ENCODE results near the gene ATP1A4.

The ATP1A4 gene

DNA sequence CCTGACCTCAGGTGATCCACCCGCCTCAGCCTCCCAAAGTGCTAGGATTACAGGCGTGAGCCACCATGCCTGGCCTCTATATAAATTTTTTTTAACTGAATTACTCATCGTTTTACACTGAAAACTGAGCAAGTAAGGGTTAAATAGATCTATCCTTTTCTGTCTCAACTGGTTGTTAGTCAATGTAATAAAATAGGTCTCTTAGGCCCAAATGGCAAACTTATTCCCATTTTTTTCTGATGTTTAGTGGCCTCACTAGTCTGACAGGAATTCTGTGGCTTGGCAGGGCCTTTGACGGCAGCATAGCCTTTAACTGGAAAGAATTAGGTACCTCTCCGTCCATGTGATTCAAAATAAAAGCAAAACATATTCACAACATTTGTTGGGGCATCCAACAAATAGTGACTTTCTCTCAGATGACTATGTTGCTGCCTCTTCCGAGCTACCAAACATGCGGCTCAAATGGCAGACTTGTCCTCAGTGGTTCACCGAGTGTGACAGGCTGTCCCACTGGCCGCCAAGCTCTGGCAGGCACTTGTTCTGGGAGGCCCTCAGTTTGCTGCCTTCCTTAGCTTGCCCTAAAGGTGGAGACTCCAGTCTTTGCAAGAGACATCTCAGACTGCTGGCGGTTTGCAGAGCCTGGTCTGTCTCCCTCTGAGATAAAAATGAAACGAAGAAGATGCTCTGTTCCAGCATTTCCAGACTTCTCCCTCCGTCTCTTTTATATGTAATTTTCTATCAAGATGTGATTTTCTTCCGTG, 17.4 kb downstream of the ATP1A4 start:
- WGBS (ENCODE audit: insufficient coverage) = 97% methylated on average over 11 of the region's 13 CpGs
- H3K36me3 ChIP-seq (ENCODE audit: control insufficient read depth in 4 of 4, insufficient read depth in 4 of 4, low read length in 3 of 4) = no peaks in the 10 kb centered on the region
- no peak for DNase-seq
- H3K4me3 ChIP-seq (ENCODE audit: control insufficient read depth in 1 of 7, extremely low read depth in 1 of 7, insufficient read depth in 4 of 7, low read depth in 2 of 7, low read length in 6 of 7) = peak overlapping the region in 1 of 7 experiments; percentile 48
- peaks cover 4 to 50% (median 26%) of the 10 kb centered on the region in 4 experiments for H3K4me1 ChIP-seq (ENCODE audit: control extremely low read depth in 1 of 4, control insufficient read depth in 4 of 4, insufficient read depth in 4 of 4, low read length in 3 of 4)
- POLR2A ChIA-PET = interaction anchor here (0.7 kb wide), 2 partner anchors 34 to 114 kb away, joined by 4 read pairs; no protein-coding TSS in a partner anchor
- no peaks in the 10 kb centered on the region for H3K9me3 ChIP-seq (ENCODE audit: control extremely low read depth in 1 of 5, control insufficient read depth in 4 of 5, insufficient read depth in 2 of 5, low read depth in 1 of 5, low read length in 4 of 5)
- H3K27me3 ChIP-seq (replicated peaks in 2 of 5; ENCODE audit: control insufficient read depth in 4 of 5, insufficient read depth in 5 of 5, low read length in 4 of 5) = no peaks in the 10 kb centered on the region
- CTCF ChIA-PET = interaction anchor here (0.8 to 2.0 kb wide), 6 partner anchors 18 to 83 kb away, joined by 3 to 6 read pairs (median 4); no protein-coding TSS in a partner anchor
- no peak overlapping the region for H3K27ac ChIP-seq (ENCODE audit: insufficient read depth in 1 of 2, low read depth in 1 of 2, low read length in 2 of 2, poor library complexity in 1 of 2, severe bottlenecking in 2 of 2)

DNA sequence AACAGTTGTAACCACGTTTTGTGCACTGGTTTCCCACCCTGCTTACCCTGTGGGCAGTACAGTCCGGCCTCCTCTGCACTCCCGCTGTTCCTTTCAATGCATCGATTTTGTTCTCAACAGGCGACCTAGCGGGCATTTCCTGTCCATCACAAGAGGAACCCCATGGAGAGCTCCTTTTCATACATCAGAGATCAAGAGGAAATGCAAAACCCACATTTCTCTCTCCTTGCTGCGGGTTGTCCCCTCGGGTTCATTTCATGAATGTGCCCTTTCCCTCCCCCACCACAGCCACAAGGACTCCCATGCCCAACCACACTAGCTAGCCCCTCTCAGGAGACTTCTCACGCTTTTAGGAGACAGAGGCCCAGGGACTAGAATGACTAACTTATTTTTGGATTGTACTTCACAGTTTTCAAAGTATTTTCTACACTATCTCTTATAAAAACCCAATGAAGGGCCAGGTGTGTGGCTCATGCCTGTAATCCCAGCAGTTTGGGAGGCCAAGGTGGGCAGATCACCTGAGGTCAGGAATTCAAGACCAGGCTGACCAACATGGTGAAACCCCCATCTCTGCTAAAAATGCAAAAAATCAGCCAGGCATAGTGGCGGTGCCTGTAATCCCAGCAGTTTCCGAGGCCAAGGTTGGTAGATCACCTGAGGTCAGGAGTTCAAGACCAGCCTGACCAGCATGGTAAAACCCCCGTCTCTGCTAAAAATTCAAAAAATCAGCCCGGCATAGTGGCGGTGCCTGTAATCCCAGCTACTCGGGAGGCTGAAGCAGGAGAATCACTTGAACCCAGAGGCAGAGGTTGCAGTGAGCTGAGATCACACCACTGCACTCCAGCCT, 18.4 kb downstream of the ATP1A4 start:
- ChIA-PET CTCF (interaction anchor here (1.0 to 2.0 kb wide), 8 partner anchors 14 to 83 kb away, joined by 3 to 6 read pairs (median 4); no protein-coding TSS in a partner anchor), POLR2A (interaction anchor here (0.7 to 1.0 kb wide), 2 partner anchors 9 to 33 kb away, joined by 3 to 4 read pairs; no protein-coding TSS in a partner anchor)
- WGBS (ENCODE audit: insufficient coverage) = 46% methylated on average over 12 of the region's 15 CpGs
- H3K4me3 ChIP-seq (ENCODE audit: control insufficient read depth in 1 of 7, extremely low read depth in 1 of 7, insufficient read depth in 4 of 7, low read depth in 2 of 7, low read length in 6 of 7) = peak overlapping the region in 2 of 7 experiments; percentile 28 to 48
- no peak overlapping the region for H3K27ac ChIP-seq (ENCODE audit: insufficient read depth in 1 of 2, low read depth in 1 of 2, low read length in 2 of 2, poor library complexity in 1 of 2, severe bottlenecking in 2 of 2)
- peak; percentile 19 to 85 (median 82) for DNase-seq
- no peaks in the 10 kb centered on the region for H3K36me3 ChIP-seq (ENCODE audit: control insufficient read depth in 4 of 4, insufficient read depth in 4 of 4, low read length in 3 of 4)
- H3K4me1 ChIP-seq (ENCODE audit: control extremely low read depth in 1 of 4, control insufficient read depth in 4 of 4, insufficient read depth in 4 of 4, low read length in 3 of 4) = peaks cover 4 to 50% (median 26%) of the 10 kb centered on the region in 4 experiments
- no peaks in the 10 kb centered on the region for H3K27me3 ChIP-seq (replicated peaks in 2 of 5; ENCODE audit: control insufficient read depth in 4 of 5, insufficient read depth in 5 of 5, low read length in 4 of 5)
- H3K9me3 ChIP-seq (ENCODE audit: control extremely low read depth in 1 of 5, control insufficient read depth in 4 of 5, insufficient read depth in 2 of 5, low read depth in 1 of 5, low read length in 4 of 5) = no peaks in the 10 kb centered on the region

DNA sequence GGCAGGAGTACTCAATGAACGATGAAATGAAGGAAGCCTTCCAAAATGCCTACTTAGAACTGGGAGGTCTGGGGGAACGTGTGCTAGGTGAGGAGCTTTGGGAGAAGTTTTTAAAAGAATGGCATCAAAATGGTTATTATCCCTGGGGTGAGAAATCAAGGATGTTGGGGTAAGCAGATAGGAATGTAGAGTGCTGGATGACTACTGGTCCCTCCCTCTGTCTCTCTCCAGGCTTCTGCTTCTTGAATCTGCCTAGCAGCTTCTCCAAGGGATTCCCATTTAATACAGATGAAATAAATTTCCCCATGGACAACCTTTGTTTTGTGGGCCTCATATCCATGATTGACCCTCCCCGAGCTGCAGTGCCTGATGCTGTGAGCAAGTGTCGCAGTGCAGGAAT, 20.0 kb downstream of the ATP1A4 start:
- POLR2A ChIA-PET = no interaction called here
- no peak for DNase-seq
- H3K27ac ChIP-seq (ENCODE audit: insufficient read depth in 1 of 2, low read depth in 1 of 2, low read length in 2 of 2, poor library complexity in 1 of 2, severe bottlenecking in 2 of 2) = no peak overlapping the region
- CTCF ChIA-PET = interaction anchor here (1.3 to 2.0 kb wide), 3 partner anchors 12 to 30 kb away, joined by 4 to 6 read pairs (median 4); no protein-coding TSS in a partner anchor
- H3K36me3 ChIP-seq (ENCODE audit: control insufficient read depth in 4 of 4, insufficient read depth in 4 of 4, low read length in 3 of 4) = no peaks in the 10 kb centered on the region
- H3K4me1 ChIP-seq (ENCODE audit: control extremely low read depth in 1 of 4, control insufficient read depth in 4 of 4, insufficient read depth in 4 of 4, low read length in 3 of 4) = peaks cover 2 to 41% (median 20%) of the 10 kb centered on the region in 4 experiments
- no peaks in the 10 kb centered on the region for H3K9me3 ChIP-seq (ENCODE audit: control extremely low read depth in 1 of 5, control insufficient read depth in 4 of 5, insufficient read depth in 2 of 5, low read depth in 1 of 5, low read length in 4 of 5)
- WGBS (ENCODE audit: insufficient coverage) = 100% methylated on average over 4 of the region's 4 CpGs
- H3K4me3 ChIP-seq (ENCODE audit: control insufficient read depth in 1 of 7, extremely low read depth in 1 of 7, insufficient read depth in 4 of 7, low read depth in 2 of 7, low read length in 6 of 7) = no peak overlapping the region
- no peaks in the 10 kb centered on the region for H3K27me3 ChIP-seq (replicated peaks in 2 of 5; ENCODE audit: control insufficient read depth in 4 of 5, insufficient read depth in 5 of 5, low read length in 4 of 5)

DNA sequence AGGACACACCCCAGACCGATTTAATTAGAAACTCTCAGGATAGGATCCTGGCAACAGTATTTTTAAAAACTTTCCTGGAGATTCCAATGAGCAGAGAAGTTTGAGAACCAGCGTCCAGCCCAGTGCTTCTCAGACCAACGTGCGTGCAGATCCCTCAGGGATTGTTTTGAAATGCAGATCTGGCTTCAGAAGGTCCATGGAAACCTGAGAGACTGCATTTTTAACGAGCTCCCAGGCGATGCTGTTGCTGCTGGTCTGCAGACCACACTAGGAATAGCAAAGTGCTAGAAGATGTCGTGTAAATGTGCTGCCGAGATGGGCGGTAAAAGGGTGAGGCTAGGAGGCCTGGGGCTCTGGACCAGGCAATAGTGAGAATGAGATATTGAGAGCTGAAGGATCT, 20.6 kb downstream of the ATP1A4 start:
- H3K27me3 ChIP-seq (replicated peaks in 2 of 5; ENCODE audit: control insufficient read depth in 4 of 5, insufficient read depth in 5 of 5, low read length in 4 of 5) = no peaks in the 10 kb centered on the region
- 93% methylated on average over 9 of the region's 9 CpGs for WGBS (ENCODE audit: insufficient coverage)
- DNase-seq = no peak
- H3K27ac ChIP-seq (ENCODE audit: insufficient read depth in 1 of 2, low read depth in 1 of 2, low read length in 2 of 2, poor library complexity in 1 of 2, severe bottlenecking in 2 of 2) = no peak overlapping the region
- no peak overlapping the region for H3K4me3 ChIP-seq (ENCODE audit: control insufficient read depth in 1 of 7, extremely low read depth in 1 of 7, insufficient read depth in 4 of 7, low read depth in 2 of 7, low read length in 6 of 7)
- no peaks in the 10 kb centered on the region for H3K36me3 ChIP-seq (ENCODE audit: control insufficient read depth in 4 of 4, insufficient read depth in 4 of 4, low read length in 3 of 4)
- ChIA-PET CTCF (interaction anchor here (1.3 to 1.6 kb wide), 4 partner anchors 11 to 86 kb away, joined by 3 to 5 read pairs (median 4); partner anchors contain the start of gene CASQ1), POLR2A (no interaction called here)
- H3K4me1 ChIP-seq (ENCODE audit: control extremely low read depth in 1 of 4, control insufficient read depth in 4 of 4, insufficient read depth in 4 of 4, low read length in 3 of 4) = peaks cover 0 to 34% (median 15%) of the 10 kb centered on the region in 4 experiments
- H3K9me3 ChIP-seq (ENCODE audit: control extremely low read depth in 1 of 5, control insufficient read depth in 4 of 5, insufficient read depth in 2 of 5, low read depth in 1 of 5, low read length in 4 of 5) = no peaks in the 10 kb centered on the region

DNA sequence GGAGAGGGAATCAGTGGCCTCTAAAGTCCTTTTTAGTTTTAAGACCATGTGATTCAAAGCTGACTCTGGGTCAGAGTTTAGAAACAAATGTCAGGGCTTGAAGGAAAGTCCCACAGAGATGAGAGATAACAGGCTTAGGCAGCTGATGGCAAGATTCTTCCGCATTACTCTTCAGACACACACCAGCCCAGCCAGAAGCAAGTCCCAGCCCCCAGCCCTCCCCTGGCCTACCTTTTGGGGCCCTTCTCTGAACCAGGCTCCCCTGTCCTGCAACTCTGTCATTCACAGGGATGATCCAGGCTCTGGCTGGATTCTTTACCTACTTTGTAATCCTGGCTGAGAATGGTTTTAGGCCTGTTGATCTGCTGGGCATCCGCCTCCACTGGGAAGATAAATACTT, 25.8 kb downstream of the ATP1A4 start:
- H3K27me3 ChIP-seq (replicated peaks in 2 of 5; ENCODE audit: control insufficient read depth in 4 of 5, insufficient read depth in 5 of 5, low read length in 4 of 5) = peaks cover 0 to 3% (median 0%) of the 10 kb centered on the region in 5 experiments
- no peaks in the 10 kb centered on the region for H3K9me3 ChIP-seq (ENCODE audit: control extremely low read depth in 1 of 5, control insufficient read depth in 4 of 5, insufficient read depth in 2 of 5, low read depth in 1 of 5, low read length in 4 of 5)
- H3K4me1 ChIP-seq (ENCODE audit: control extremely low read depth in 1 of 4, control insufficient read depth in 4 of 4, insufficient read depth in 4 of 4, low read length in 3 of 4) = no peaks in the 10 kb centered on the region
- ChIA-PET CTCF (no interaction called here), POLR2A (no interaction called here)
- no peak overlapping the region for H3K4me3 ChIP-seq (ENCODE audit: control insufficient read depth in 1 of 7, extremely low read depth in 1 of 7, insufficient read depth in 4 of 7, low read depth in 2 of 7, low read length in 6 of 7)
- no peak for DNase-seq
- WGBS (ENCODE audit: insufficient coverage) = 100% methylated on average over 2 of the region's 2 CpGs
- no peak overlapping the region for H3K27ac ChIP-seq (ENCODE audit: insufficient read depth in 1 of 2, low read depth in 1 of 2, low read length in 2 of 2, poor library complexity in 1 of 2, severe bottlenecking in 2 of 2)
- H3K36me3 ChIP-seq (ENCODE audit: control insufficient read depth in 4 of 4, insufficient read depth in 4 of 4, low read length in 3 of 4) = no peaks in the 10 kb centered on the region

DNA sequence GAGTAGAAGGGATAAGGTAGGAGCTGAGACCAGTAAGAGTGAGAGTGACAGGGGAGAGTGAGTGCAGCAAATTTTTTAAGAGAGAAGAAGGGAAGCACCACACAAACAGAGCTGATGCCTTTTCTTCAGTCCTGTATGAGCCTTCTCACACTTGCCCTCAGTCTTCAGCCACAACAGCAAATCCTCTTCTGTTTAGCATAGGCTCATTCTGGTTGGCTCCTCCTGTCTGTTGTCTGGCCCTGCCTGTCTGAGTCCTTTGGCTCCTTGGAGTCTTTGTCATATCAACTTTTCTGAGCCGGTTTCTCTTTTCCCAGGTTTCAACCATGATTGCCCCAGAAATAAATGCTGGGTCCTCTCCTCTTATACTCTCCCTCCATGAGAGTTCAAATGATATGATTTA, 26.3 kb downstream of the ATP1A4 start:
- CTCF ChIA-PET = no interaction called here
- H3K36me3 ChIP-seq (ENCODE audit: control insufficient read depth in 4 of 4, insufficient read depth in 4 of 4, low read length in 3 of 4) = no peaks in the 10 kb centered on the region
- H3K27me3 ChIP-seq (replicated peaks in 2 of 5; ENCODE audit: control insufficient read depth in 4 of 5, insufficient read depth in 5 of 5, low read length in 4 of 5) = peaks cover 0 to 3% (median 0%) of the 10 kb centered on the region in 5 experiments
- POLR2A ChIA-PET = no interaction called here
- no peaks in the 10 kb centered on the region for H3K9me3 ChIP-seq (ENCODE audit: control extremely low read depth in 1 of 5, control insufficient read depth in 4 of 5, insufficient read depth in 2 of 5, low read depth in 1 of 5, low read length in 4 of 5)
- WGBS (ENCODE audit: insufficient coverage) = 83% methylated on average over 1 of the region's 1 CpG
- H3K4me3 ChIP-seq (ENCODE audit: control insufficient read depth in 1 of 7, extremely low read depth in 1 of 7, insufficient read depth in 4 of 7, low read depth in 2 of 7, low read length in 6 of 7) = no peak overlapping the region
- no peaks in the 10 kb centered on the region for H3K4me1 ChIP-seq (ENCODE audit: control extremely low read depth in 1 of 4, control insufficient read depth in 4 of 4, insufficient read depth in 4 of 4, low read length in 3 of 4)
- H3K27ac ChIP-seq (ENCODE audit: insufficient read depth in 1 of 2, low read depth in 1 of 2, low read length in 2 of 2, poor library complexity in 1 of 2, severe bottlenecking in 2 of 2) = no peak overlapping the region
- no peak for DNase-seq

Data from common myeloid progenitor, CD34-positive (primary cell).